HG03571 (cell line): ENCODE results near the gene TGFBR3.

ENCODE experiments used
- ATAC-seq: cut with Tn5 transposase; IDR thresholded peaks from one replicate; pipeline ENCODE4 v1.9.1; 2021; ENCODE audit not compliant: unreplicated experiment

The TGFBR3 gene

DNA sequence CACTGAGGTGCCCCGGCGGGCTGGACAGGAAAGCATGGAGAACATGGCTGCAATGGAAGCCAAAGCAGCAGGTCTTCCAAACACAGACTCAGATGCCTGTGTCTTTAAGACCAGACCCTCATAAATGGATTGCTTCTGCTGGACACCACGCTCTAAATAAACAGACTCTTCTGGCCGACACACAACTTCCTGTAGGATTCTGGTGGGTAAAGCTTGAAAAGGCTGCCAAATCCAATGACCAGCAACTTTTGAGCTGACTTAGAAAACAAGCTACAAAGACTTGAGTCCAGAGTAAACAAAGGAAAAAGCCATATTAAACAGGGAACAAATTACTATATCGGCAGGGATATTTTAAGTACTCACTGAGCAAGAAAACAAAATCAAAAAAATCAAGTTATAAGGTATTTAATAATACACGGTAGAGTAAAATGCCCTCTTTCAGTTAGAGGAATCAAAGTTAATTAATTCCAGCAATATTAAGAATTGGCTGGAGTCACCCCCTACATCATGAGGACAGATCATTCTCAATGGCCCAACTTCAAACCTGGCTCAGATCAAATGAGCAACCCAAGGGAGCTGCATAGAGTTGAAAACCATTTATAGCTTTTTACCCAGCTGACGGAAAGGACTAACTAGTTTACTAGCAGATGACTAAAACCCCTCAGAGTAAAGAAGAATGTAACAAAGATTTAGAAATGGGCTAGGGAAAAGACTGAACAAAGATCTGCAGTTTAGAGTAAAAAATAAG, 102.4 kb downstream of the TGFBR3 start:
- ATAC-seq, result no peak

DNA sequence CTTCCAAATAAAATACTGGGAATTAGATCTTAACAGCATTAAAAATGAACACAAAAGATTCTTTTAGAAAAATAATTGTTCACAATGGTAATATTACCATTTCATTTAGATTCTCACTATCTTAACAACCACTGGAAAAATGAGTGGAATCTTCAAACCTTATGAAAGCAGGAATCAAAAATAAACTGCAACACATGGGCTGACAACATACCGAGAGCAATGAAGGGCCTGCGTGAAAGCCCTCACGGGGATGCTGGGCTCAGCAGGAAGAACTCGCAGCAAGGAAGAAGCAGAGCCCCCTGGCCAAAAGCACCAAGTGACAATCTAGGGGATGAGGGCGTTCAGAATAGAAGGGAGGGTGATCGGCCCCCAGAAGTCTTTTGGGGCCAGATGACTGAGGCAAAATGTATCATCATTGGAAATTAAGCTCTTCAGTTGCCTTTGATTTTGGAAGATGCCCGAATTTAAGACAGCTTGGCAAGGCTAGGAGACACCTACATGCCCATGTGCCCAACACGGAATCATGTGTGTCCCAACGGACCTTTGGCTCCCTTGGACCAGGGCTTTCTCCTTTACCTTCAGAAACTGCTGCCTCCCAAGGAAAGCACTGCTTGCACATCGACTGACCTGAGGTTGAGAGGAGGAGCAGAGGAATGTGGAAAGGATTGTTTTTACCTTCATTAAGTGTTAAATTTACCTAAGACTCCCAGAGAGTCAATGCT, 103.9 kb downstream of the TGFBR3 start:
- no peak for ATAC-seq

DNA sequence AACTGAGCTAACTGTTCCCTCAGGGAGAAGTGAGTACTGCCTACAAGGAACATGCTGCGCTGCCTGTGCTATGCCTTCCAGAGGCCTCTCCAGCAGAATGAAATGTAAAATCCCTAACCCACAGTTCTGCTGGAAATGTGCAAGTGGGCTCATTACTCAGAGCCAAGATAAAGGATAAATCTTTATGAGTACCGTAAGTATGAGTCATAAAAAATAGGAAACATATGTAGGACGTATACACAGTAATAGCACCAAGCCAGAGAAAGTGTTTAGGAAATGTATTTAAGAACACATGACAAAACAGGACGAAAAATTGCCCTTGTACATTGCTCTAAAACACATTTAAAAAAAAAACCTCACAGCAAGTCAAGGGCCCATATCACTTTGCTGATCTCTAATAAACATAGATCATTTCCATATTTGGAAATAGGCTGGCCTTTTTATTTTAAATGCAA, 104.6 kb downstream of the TGFBR3 start:
- no peak for ATAC-seq

DNA sequence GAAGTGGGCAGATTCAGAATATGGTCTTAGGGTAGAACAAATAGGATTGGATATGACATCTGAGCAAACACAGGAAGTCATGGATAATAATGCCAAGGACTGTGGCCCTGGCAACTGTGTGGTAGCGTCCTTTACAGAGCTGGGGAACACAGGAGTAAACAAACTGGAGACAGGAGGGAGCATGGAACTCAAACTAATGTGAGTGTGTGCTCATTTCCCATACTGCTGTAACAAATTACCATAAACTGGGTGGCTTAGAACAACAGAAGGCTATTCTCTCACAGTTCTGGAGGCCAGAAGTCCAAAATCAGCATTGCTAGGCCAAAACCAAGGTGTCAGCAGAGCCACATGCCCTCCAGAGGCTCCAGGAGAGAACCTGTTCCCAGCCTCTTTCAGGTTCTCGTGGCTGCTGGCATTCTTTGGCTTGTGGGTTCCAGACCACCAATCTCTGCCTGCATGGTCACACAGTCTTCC, 106.4 kb downstream of the TGFBR3 start:
- no peak for ATAC-seq

DNA sequence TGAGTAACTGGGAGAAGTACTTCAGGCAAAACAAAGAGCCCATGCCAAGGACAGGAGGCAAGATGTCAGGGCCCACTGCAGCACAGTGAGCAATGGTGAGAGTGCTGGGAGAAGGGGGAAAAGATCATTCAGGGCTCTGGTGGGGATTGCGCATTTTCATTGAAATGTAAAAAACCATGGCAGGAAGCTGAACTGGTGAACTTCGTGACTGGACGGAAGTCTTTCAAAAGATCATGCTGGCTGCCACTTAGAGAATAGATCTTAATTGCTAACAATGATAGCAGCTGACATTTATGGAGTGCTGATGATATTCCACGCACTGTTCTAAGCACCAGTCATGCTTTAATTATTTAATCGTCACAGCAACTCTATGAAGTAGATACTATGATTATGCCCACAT, 107.0 kb downstream of the TGFBR3 start:
- ATAC-seq, result no peak

DNA sequence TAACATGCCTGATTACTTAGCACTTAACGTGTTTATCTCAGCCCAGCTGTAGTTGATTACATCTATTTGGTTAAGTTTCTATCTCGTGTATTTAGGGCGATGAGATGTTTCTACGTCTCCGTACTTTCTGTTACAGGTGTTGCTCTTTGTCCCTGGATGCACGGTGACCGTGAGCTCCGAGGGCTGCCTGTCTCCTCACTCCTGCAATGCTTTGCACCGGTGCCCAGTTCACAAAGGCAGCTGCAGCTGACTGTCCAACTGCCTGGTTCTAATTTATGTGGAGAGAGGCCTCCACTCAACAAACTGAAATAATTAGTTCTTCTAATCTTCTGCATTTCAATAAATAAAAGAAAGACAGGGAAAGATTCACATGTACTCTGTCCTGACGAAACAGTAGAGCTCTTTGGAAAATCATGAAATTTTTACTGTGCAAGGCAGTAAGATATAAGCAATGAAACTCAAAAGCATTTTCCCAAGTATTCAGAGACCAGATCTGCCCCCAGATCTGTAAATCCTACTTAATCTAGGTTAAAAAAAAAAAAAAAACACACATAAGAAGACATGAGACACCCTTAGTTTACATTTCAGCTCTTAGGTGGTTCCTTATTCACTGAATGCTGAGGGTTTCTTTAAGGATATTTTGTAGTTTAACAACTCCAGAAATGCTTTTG, 108.2 kb downstream of the TGFBR3 start:
- no peak for ATAC-seq

DNA sequence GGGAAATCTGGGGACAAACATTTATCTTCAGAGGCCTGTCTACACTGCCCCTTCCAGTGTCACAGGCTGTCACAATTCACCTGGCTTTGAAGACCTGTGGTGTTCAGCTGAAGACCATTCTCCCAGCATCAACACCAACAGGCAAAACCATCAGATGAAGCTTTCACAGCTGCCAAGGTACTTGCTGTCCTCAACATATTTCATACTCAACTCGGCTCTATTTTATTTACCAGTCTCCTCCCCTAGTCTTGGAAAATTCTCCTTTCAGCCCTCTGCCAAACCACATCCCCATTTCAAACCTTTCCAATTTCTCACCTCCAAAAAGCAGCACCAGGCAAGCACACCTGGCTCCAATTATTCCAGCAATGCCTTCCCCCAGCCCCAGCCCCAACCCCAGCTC, 108.8 kb downstream of the TGFBR3 start:
- ATAC-seq, result no peak

DNA sequence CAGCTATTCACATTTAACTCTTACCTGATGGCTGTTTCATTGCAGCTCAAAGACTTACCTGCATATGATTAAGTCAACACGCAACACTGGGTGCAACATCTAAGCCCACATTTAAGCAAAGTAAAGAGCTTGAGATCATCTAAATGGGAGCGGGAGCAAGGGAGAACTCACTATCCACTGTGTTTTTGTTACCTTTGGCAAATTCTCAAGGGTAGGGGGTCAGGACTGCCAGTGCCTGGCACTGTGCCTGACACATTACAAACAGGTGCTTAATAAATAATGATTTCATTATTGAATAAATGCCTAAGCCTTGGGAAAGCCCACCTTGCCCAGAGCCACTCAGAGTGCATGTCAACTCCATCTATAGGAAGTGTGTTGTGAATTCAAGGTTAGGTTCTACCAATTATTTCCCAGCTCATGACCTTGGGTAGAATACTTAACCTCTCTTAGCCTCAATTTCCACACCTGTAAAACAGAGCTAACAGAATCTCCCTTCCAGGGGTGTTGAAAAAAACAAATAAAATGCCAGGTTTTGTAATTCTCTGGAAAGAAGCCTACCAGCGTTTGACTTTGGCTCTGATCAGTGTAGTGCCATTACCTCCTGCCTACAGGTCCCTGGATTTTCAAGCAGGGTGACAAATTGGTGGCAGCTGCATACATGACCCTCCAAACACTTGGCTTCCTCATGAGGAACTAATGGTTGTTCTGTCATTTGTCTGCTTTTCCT, 109.7 kb downstream of the TGFBR3 start:
- no peak for ATAC-seq

DNA sequence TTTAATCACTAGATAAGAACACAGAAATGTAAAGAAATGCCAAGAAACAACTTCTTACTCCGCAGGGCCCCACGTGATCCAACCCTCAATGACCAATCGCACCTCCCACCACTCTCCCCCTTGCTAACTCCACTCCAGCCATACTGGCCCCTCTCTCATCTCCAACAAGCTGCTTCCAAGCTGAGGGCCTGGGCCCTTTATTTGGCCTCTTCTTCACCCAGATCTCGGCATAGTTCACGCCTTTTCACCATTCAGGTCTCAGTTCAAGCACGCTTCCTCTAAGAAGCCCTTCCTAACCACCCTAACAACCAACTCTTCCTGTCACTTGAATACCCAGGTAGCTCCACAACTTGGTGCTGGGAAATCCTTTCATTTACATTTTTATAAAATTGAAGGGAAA, 110.7 kb downstream of the TGFBR3 start:
- ATAC-seq, result no peak

DNA sequence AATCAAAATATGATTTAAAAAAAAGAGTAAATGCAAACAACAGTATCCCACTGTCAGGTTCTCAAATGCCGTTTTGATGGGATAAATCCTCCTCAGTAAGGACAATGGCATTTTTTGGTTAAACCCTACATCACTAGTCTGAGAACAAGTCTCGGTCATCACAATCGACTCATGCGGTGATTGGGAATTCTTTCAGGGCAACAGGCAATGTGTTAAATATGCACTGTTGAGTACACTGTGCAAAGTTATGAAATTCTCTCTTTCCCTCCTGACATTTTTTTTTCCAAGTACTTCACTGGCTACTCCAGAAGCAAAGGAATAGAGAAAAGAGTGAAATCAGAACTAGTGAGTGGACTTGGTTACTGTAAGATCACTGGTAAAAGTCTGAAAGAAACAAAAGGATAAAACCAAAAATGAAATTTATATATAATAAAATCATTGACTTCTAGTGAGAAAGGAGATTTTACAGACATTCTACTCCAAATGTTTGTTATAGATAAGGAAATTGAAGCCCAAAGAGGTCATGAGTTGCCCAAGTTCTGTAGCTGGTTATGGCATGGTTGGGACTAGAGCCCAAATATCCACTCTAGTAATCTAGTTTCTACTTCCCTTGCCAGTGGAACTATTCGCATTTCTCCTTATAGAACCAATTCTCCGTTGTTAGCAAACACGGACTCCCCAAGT, 111.3 kb downstream of the TGFBR3 start:
- no peak for ATAC-seq

DNA sequence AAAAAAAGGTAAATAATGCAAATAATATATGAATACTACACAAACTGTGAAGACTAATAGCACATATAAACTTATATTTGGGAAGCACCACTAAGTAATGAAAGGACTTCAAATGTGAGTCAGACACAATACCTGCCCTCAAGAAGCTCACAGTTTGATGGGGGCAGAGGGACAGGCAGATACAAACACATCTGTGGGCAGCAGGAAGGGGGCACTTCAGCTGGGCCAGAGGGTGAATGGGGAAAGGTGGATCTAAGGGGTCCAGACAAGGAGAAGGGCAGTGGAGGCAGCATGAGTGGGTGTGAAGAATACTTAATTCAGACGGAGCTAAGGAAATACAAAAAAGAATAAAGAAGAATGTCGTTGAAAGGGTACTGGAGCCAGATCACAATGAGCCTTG, 114.2 kb downstream of the TGFBR3 start:
- no peak for ATAC-seq

DNA sequence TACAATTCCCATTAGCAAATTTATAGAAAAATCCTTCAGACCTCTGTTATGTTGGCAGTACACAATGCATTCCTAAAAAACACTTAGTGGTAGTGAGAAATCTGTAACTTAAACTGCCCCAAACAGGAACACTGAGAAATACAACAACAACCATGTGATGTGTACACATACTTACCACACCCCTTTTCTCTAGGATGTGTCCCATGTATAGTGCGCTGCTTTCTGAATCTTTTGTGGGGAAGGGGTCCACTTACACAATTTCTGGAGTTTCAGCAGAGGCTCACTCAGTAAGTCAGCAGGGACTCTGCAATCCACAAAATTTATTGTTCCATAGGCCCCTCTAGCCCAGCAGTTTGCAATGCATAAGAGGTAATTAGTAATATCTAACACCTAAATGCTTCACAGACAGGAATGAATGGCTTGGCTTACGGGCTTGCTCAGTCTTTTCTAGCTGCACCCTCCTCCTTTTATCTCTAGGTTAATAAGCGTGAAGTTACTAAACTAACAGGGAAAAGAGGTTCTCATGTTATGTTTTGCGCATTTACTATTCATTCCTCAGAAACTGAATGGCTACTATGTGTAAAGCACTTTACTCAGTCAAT, 115.2 kb downstream of the TGFBR3 start:
- ATAC-seq, result no peak

DNA sequence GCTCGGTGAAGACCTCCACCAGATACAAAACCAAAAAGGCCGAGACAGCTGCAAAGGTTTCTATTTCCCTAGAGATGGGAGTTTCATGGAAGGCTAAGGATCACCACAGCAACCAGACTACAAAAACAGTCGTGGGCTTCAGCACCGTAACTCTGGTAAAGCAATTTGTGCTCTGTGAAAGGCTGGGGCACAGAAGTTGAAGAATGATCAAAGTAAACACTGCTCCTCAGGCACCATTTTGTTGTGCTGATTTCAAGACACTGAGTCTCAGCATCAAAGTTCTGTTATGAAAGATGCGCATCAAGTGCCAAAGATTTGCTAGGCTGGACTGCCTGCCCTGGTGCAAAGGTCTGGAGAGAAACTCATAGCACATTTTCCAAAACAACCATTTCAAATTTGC, 116.2 kb downstream of the TGFBR3 start:
- ATAC-seq, result no peak

DNA sequence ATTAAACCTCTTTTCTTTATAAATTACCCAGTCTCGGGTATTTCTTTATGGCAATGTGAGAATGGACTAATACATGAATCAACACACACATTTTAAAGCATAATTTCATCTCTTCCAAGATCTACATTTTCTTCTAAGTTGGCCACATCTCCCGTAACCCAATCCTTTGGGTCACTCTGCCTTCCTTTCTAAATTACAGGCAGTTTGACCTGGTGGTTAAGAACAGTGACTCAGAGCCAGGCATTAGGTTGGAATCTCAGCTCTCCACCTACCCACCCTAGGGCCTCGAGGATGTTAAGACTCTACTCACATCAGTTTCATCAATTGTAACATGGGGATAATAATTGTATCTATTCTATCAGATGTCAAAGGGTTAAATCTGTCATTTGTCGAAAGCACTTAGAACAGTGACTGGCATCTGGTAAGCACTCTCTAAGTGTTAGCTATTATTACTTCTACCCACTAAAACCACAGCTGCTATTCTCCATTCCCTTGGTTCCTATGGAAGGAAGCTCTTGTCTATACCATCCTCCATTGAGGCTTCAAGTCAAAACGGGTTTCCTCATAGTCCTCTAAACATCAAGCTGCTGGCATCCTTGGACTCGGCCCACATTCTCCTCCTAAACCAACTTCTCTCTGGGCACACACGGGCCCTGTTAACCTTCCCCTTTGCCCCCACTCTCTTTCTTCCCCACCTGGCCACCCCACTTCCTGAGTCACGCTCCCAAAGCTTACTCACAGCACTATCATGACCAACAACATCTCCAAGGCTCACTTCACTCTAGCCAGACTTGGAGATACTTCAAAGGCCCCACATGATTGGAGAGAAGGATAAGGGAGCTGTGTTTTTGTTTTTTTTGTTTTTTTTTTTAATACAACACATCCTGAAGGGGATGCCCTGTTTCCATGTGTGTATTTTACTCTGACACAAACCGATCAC, 116.9 kb downstream of the TGFBR3 start:
- ATAC-seq, result no peak

DNA sequence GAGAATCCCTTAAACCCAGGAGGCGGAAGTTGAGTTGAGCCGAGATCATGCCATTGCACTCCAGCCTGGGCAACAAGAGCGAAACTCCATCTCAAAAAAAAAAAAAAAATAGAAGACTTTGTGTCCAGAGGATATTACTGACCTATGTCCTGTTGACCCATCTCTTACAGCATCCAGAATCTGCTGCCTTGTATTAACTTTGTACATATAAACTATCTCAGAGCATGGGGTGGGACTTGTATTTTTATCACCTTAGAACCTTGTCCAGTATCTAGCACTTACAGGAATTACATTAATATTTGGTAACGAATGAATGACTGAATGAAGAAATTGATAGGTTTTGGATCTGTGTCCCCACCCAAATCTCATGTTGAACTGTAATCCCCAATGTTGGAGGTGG, 117.8 kb downstream of the TGFBR3 start:
- no peak for ATAC-seq

DNA sequence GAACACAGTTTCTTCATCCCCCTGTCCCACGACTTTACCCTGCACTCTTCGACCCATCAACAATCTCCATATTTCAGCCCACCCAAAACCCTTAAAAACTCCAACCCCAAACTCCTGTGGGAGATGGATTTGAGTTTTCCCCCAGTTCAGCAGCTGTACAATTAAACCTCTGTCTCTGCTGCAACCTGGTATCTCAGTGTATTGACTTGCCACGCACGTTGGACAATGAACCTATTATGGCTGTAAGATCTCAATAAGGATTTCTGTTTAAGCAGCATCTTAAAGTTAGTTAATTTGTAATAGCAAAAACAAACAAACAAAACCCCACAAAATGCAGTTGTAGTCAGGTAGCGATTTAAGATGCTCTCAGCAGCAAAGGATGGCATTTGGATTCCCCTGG, 119.1 kb downstream of the TGFBR3 start:
- no peak for ATAC-seq

DNA sequence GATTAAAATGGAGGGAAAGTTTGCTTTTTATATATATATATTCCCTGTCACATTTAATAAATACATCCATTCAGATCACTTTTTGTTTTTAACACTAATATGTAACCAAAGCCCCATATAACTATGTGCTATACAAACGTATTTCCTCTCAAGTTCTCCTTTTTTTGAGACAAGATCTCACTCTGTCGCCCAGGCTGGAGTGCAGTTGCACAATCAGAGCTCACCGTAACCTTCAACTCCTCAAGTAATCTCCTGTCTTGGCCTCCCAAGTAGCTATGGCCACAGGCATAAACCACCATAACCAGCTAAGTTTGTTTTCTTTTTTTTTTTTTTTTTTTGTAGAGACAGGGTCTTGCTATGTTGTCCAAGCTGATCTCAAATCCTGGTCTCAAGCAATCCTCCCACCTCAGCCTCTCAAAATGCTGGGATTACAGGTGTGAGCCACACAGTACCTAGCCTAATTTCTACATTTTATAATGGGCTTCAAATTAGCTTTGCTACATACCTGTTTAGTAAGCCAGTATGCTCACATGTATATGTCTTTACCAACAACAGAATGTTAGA, 120.0 kb downstream of the TGFBR3 start:
- no peak for ATAC-seq

DNA sequence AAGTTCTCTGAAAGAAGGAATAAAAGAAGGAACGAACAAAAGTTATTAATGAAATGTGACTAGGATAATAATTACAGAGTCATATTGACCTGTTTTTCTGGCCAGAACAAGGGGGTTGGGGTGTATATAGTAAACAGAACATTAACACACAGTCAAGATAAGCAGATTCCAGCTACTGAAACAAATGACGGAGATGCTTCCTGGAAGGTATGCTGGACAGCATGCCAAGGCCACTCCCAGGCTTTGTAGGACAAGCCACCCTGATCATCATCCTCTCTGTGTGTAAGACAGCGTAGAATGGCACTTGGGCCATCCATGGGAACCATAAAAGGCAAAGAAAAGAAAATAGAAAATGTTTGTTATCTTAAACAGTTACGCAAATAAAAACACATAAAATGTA, 120.7 kb downstream of the TGFBR3 start:
- no peak for ATAC-seq
